Mammary epithelial cell (primary cell): Measurements from ENCODE around the gene EVL.

Source experiments
- CTCF ChIP-seq, 2 donors: IDR thresholded peaks in 1 of 2; conservative IDR thresholded peaks in 1 of 2; 2 replicates each; pipeline ENCODE4 v1.5.1; 2011 to 2012; ENCODE audit warnings: inconsistent platforms in 2 of 2, low read length in 2 of 2, mild to moderate bottlenecking in 2 of 2, control low read depth in 1 of 2, low read depth in 1 of 2; ENCODE audit not compliant: insufficient read depth in 1 of 2; ENCODE audit errors: extremely low read depth in 1 of 2
- EZH2 ChIP-seq: IDR thresholded peaks from 2 replicates; pipeline ENCODE4 v1.6.1; 2012; ENCODE audit warnings: low read length, inconsistent platforms, borderline replicate concordance

GRCh38 chr14:100191584-100192249, 126.5 kb downstream of the EVL start:
- no peak for TF ChIP-seq CTCF (conservative IDR thresholded peaks at IDR 0.05 in 1 of 2, IDR thresholded peaks at IDR 0.05 in 1 of 2; ENCODE audit: extremely low read depth in 1 of 2, insufficient read depth in 1 of 2, low read depth in 1 of 2, low read length in 2 of 2)
- no peak for TF ChIP-seq EZH2
